ENCODE results near the gene PIP5K1B.

Gene PIP5K1B

DNA sequence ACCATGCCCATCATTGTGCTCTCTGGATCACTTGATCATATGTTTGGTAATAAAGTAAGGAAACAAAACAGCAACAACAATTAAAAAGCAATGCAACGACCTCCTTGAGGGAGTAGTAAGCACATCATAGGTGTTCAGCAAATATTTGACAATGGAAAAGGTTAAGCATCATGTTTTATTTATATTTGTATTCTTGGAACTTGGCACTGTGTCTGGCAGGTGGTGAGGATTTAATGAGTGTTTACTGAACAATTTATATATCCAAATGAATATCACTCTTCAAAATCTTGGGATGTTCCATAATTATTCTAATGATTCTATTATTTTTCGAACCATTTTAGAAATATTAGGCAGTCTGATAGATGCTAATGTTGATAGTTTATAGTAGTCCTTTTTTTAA lies 6.2 kb downstream of the PIP5K1B start:
- no peak overlapping the region for H3K4me3 ChIP-seq (IDR thresholded peaks at IDR 0.05; ENCODE audit: insufficient read depth, low read depth, low read length)
- no peak overlapping the region for H3K9ac ChIP-seq
- H3K4me1 ChIP-seq (ENCODE audit: low read depth, poor library complexity, severe bottlenecking): peaks cover 33% of the 10 kb centered on the region
- no peaks in the 10 kb centered on the region for H3K27me3 ChIP-seq (ENCODE audit: insufficient read depth, low read depth)
- no peaks in the 10 kb centered on the region; the same call in 1 of the 2 replicates for H3K79me2 ChIP-seq (ENCODE audit: insufficient read depth, low read depth)
- no peak overlapping the region for H2AFZ ChIP-seq (ENCODE audit: low read depth)
- H4K20me1 ChIP-seq (ENCODE audit: insufficient read depth): no peaks in the 10 kb centered on the region
- no peak overlapping the region for H3K4me2 ChIP-seq
- H3K36me3 ChIP-seq (ENCODE audit: insufficient read depth): no peaks in the 10 kb centered on the region
- TF ChIP-seq, protein P1, sequence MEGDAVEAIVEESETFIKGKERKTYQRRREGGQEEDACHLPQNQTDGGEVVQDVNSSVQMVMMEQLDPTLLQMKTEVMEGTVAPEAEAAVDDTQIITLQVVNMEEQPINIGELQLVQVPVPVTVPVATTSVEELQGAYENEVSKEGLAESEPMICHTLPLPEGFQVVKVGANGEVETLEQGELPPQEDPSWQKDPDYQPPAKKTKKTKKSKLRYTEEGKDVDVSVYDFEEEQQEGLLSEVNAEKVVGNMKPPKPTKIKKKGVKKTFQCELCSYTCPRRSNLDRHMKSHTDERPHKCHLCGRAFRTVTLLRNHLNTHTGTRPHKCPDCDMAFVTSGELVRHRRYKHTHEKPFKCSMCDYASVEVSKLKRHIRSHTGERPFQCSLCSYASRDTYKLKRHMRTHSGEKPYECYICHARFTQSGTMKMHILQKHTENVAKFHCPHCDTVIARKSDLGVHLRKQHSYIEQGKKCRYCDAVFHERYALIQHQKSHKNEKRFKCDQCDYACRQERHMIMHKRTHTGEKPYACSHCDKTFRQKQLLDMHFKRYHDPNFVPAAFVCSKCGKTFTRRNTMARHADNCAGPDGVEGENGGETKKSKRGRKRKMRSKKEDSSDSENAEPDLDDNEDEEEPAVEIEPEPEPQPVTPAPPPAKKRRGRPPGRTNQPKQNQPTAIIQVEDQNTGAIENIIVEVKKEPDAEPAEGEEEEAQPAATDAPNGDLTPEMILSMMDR (conservative IDR thresholded peaks at IDR 0.05; ENCODE audit: low read depth, low read length): no peak
- no peak overlapping the region for H3K27ac ChIP-seq

DNA sequence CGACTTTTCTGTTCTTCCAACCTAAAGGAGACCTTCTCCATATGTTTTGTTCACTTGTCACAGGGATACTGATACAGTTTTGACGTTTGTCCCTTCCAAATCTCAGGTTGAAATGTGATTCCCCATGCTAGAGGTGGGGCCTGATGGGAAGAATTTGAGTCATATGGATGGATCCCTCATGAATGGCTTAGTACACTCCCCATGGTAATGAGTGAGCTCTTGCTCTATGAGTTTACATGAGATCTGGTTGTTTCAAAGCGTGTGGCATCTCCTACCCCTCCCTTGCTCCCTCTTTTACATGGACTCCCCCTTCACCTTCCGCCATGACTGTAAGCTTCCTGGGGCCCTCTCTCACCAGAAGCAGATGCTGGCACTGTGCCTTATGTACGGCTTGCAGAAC lies 6.9 kb downstream of the PIP5K1B start:
- Histone ChIP-seq H3K4me1 (ENCODE audit: low read depth, poor library complexity, severe bottlenecking) (peaks cover 27% of the 10 kb centered on the region), H3K4me2 (no peak overlapping the region), H4K20me1 (ENCODE audit: insufficient read depth) (no peaks in the 10 kb centered on the region), H3K27ac (no peak overlapping the region), H2AFZ (ENCODE audit: low read depth) (no peak overlapping the region), H3K36me3 (ENCODE audit: insufficient read depth) (no peaks in the 10 kb centered on the region), H3K27me3 (ENCODE audit: insufficient read depth, low read depth) (no peaks in the 10 kb centered on the region), H3K79me2 (ENCODE audit: insufficient read depth, low read depth) (no peaks in the 10 kb centered on the region; the same call in 1 of the 2 replicates), H3K4me3 (IDR thresholded peaks at IDR 0.05; ENCODE audit: insufficient read depth, low read depth, low read length) (no peak overlapping the region), H3K9ac (no peak overlapping the region)
- TF ChIP-seq, protein P1 (conservative IDR thresholded peaks at IDR 0.05; ENCODE audit: low read depth, low read length): no peak

DNA sequence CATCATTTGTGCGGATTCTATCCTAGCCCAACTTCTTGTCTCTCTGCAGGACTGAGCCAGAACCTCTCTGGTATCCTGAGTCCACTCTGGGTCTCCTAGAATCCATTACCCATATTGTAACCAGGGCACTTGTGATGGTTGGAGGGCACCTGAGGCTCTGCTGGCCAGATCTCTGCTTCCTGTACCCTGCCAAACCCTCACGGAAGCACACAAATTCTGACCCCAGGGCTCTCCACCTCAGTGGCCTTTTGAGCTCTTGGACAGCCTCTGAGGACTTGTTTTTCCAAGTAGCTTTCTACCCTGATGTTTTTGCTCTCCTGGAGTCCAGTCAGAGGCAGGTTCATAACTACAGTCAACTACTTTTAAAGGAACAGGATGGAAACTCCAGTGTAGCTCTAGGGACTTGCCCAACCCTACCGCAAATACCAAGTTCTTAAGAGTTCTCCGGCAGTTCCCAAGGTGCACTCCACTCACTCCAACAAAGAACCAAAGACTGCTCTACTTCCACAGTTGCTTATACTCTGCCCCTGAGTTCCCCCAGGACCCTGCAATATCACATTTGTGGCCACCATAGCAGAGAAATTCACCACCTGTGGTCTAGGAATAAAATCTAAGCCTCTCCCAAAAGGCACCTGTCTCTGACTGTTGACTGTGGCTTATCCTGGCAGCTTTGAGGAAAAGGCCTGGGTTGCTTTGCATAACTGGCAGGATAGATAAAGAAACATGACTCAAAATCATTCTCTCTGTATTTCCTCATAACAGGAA lies 9.6 kb downstream of the PIP5K1B start:
- Histone ChIP-seq H3K9ac (no peak overlapping the region), H2AFZ (ENCODE audit: low read depth) (no peak overlapping the region), H4K20me1 (ENCODE audit: insufficient read depth) (no peaks in the 10 kb centered on the region), H3K27me3 (ENCODE audit: insufficient read depth, low read depth) (no peaks in the 10 kb centered on the region), H3K27ac (no peak overlapping the region), H3K36me3 (ENCODE audit: insufficient read depth) (no peaks in the 10 kb centered on the region), H3K4me2 (no peak overlapping the region), H3K79me2 (ENCODE audit: insufficient read depth, low read depth) (no peaks in the 10 kb centered on the region), H3K4me1 (ENCODE audit: low read depth, poor library complexity, severe bottlenecking) (peaks cover under 1% of the 10 kb centered on the region), H3K4me3 (IDR thresholded peaks at IDR 0.05; ENCODE audit: insufficient read depth, low read depth, low read length) (no peak overlapping the region)
- TF ChIP-seq, protein P1 (conservative IDR thresholded peaks at IDR 0.05; ENCODE audit: low read depth, low read length): no peak

DNA sequence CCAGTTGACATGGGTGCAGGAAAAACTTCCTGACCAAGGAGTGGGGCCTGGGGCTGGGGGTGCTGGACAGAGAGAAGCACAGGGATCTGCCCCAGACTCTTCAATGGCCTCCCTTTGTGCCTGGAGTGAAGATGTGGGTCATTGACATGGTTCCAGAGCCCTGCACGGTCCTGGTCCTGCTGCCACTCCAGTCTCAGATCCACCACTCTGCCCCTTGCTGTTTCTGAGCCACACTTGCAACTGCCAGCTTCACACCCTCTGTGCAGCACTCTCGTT lies 10.1 kb downstream of the PIP5K1B start:
- Histone ChIP-seq H3K4me3 (IDR thresholded peaks at IDR 0.05; ENCODE audit: insufficient read depth, low read depth, low read length) (no peak overlapping the region), H2AFZ (ENCODE audit: low read depth) (no peak overlapping the region), H4K20me1 (ENCODE audit: insufficient read depth) (no peaks in the 10 kb centered on the region), H3K4me1 (ENCODE audit: low read depth, poor library complexity, severe bottlenecking) (no peaks in the 10 kb centered on the region), H3K27ac (no peak overlapping the region), H3K36me3 (ENCODE audit: insufficient read depth) (no peaks in the 10 kb centered on the region), H3K79me2 (ENCODE audit: insufficient read depth, low read depth) (no peaks in the 10 kb centered on the region), H3K27me3 (ENCODE audit: insufficient read depth, low read depth) (no peaks in the 10 kb centered on the region), H3K9ac (no peak overlapping the region), H3K4me2 (no peak overlapping the region)
- TF ChIP-seq, protein P1 (conservative IDR thresholded peaks at IDR 0.05; ENCODE audit: low read depth, low read length): no peak
